ENCODE results near the gene TMEM63C. TPM values are rescaled to one million over a fixed set of nuclear protein-coding genes. Genes with fewer than 3 reads are reported as not detected.

TMEM63C gene
- total RNA-seq, 1 donor from 2014 or later: 27.0 TPM

- H3K4me1 ChIP-seq: no peaks in the 10 kb centered on the region
- no peaks in the 10 kb centered on the region for H3K36me3 ChIP-seq
- DNase-seq (ENCODE audit: extremely low spot score in 2 of 2): no peak
- intact Hi-C loops (cut with DNase I): no loop called here
- no peaks in the 10 kb centered on the region for H3K9me3 ChIP-seq
- H3K4me3 ChIP-seq: no peak overlapping the region
- no peak overlapping the region for H3K27ac ChIP-seq
- no peaks in the 10 kb centered on the region for H3K27me3 ChIP-seq
- TF ChIP-seq POLR2A (IDR thresholded peaks at IDR 0.05): no peak
- no peak for TF ChIP-seq POLR2AphosphoS5 (IDR thresholded peaks at IDR 0.05; ENCODE audit: insufficient read depth in 1 of 2, low read depth in 1 of 2)
- TF ChIP-seq CTCF (IDR thresholded peaks at IDR 0.05): no peak
These were observed 65.2 kb downstream of the TMEM63C start for GRCh38 chr14:77246784-77247183.

GRCh38 chr14:77248666-77249065 is 67.1 kb downstream of the TMEM63C start:
- Histone ChIP-seq H3K4me1 (no peaks in the 10 kb centered on the region), H3K27me3 (no peaks in the 10 kb centered on the region), H3K9me3 (no peaks in the 10 kb centered on the region), H3K36me3 (no peaks in the 10 kb centered on the region), H3K4me3 (no peak overlapping the region), H3K27ac (no peak overlapping the region)
- TF ChIP-seq CTCF (IDR thresholded peaks at IDR 0.05) (no peak), POLR2AphosphoS5 (IDR thresholded peaks at IDR 0.05; ENCODE audit: insufficient read depth in 1 of 2, low read depth in 1 of 2) (no peak), POLR2A (IDR thresholded peaks at IDR 0.05) (no peak)
- intact Hi-C loops (cut with DNase I): no loop called here
- DNase-seq (ENCODE audit: extremely low spot score in 2 of 2): no peak

GRCh38 chr14:77249286-77249685 is 67.7 kb downstream of the TMEM63C start:
- Histone ChIP-seq H3K27ac (no peak overlapping the region), H3K27me3 (no peaks in the 10 kb centered on the region), H3K4me3 (no peak overlapping the region), H3K9me3 (no peaks in the 10 kb centered on the region), H3K36me3 (no peaks in the 10 kb centered on the region), H3K4me1 (no peaks in the 10 kb centered on the region)
- TF ChIP-seq POLR2AphosphoS5 (IDR thresholded peaks at IDR 0.05; ENCODE audit: insufficient read depth in 1 of 2, low read depth in 1 of 2) (no peak), CTCF (IDR thresholded peaks at IDR 0.05) (no peak), POLR2A (IDR thresholded peaks at IDR 0.05) (no peak)
- intact Hi-C loops (cut with DNase I): no loop called here
- no peak for DNase-seq (ENCODE audit: extremely low spot score in 2 of 2)

GRCh38 chr14:77250927-77251326 is 69.3 kb downstream of the TMEM63C start:
- Histone ChIP-seq H3K9me3 (no peaks in the 10 kb centered on the region), H3K36me3 (no peaks in the 10 kb centered on the region), H3K4me3 (no peak overlapping the region), H3K27ac (no peak overlapping the region), H3K4me1 (no peaks in the 10 kb centered on the region), H3K27me3 (no peaks in the 10 kb centered on the region)
- intact Hi-C loops (cut with DNase I): no loop called here
- TF ChIP-seq POLR2A (IDR thresholded peaks at IDR 0.05): no peak
- no peak for TF ChIP-seq CTCF (IDR thresholded peaks at IDR 0.05)
- no peak for TF ChIP-seq POLR2AphosphoS5 (IDR thresholded peaks at IDR 0.05; ENCODE audit: insufficient read depth in 1 of 2, low read depth in 1 of 2)
- DNase-seq (ENCODE audit: extremely low spot score in 2 of 2): no peak

GRCh38 chr14:77251870-77252269 is 70.3 kb downstream of the TMEM63C start:
- no peak for DNase-seq (ENCODE audit: extremely low spot score in 2 of 2)
- Histone ChIP-seq H3K4me3 (no peak overlapping the region), H3K9me3 (no peaks in the 10 kb centered on the region), H3K4me1 (no peaks in the 10 kb centered on the region), H3K27me3 (no peaks in the 10 kb centered on the region), H3K36me3 (no peaks in the 10 kb centered on the region), H3K27ac (no peak overlapping the region)
- TF ChIP-seq POLR2AphosphoS5 (IDR thresholded peaks at IDR 0.05; ENCODE audit: insufficient read depth in 1 of 2, low read depth in 1 of 2) (no peak), POLR2A (IDR thresholded peaks at IDR 0.05) (no peak), CTCF (IDR thresholded peaks at IDR 0.05) (no peak)
- intact Hi-C loops (cut with DNase I): no loop called here
